AG04450 (cell line): ENCODE data around the gene DDR2. TPM values are rescaled to one million over a fixed set of nuclear protein-coding genes. Genes with fewer than 3 reads are reported as not detected.

Experiments
- CTCF ChIA-PET: fragments of 300-600, 350-600 bp; formaldehyde crosslinking; extraction: SDS; loops from one replicate; lab custom pipeline; 2022; ENCODE audit warnings: antibody characterized with exemption, inconsistent platforms; lab: Charles Lee
- POLR2A ChIA-PET: fragments of 350-600 bp; formaldehyde crosslinking; extraction: SDS; loops from one replicate; lab custom pipeline; 2021; ENCODE audit warnings: antibody characterized with exemption, inconsistent platforms; lab: Yijun Ruan, JAX
- DNase-seq: peaks from one replicate; pipeline ENCODE4 v3.0.0-alpha.2; 2011; ENCODE audit warnings: low read depth, low spot score
- H3K27ac ChIP-seq: one replicate; pipeline ENCODE4 v1.5.1; 2012; ENCODE audit warnings: low read depth, low read length, control low read depth
- H3K27me3 ChIP-seq: one replicate; pipeline ENCODE4 v1.6.0; 2012; ENCODE audit warnings: low read length; ENCODE audit not compliant: control insufficient read depth, insufficient read depth
- H3K4me3 ChIP-seq: 2 replicates; pipeline ENCODE4 v1.5.1; 2011; ENCODE audit warnings: mild to moderate bottlenecking, low read depth, low read length, control low read depth
- H3K9me3 ChIP-seq: 2 replicates; pipeline ENCODE4 v1.5.1; 2012; ENCODE audit warnings: low read length; ENCODE audit not compliant: control insufficient read depth, insufficient read depth
- CTCF ChIP-seq: IDR thresholded peaks from 2 replicates; pipeline ENCODE4 v1.5.1; 2011; ENCODE audit warnings: low read depth, low read length, control low read depth, inconsistent platforms
- polyA plus RNA-seq: library from polyadenylated mRNA; depleted of rRNA; stranded (reverse); fragments of >200 nt; gene quantifications from 2 replicates; pipeline ENCODE4 v1.2.3, GENCODE V29; 2011

The DDR2 gene
- polyA plus RNA-seq, 1 experiment = 194 TPM

DNA sequence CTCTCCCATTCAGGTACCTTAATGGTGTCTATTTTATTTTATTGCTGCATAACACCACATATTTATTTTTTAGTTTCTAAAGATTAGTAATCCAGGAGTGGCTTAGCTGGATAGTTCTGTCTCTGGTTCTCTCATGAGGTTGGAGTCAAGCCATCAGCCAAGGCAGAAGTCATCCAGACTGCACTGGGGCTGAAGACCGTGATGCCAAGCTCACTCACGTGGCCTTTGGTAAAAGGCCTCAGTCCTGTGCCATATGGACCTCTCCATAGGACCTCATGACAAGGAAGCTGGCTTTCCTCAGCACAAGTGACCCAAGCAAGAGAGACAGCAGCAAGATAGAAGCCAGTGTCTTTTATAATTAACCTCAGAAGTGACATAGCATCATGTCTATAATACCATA lies 23.0 kb upstream of the DDR2 start:
- Histone ChIP-seq H3K4me3 (no peak overlapping the region), H3K27me3 (no peaks in the 10 kb centered on the region), H3K27ac (no peak overlapping the region), H3K9me3 (no peaks in the 10 kb centered on the region)
- TF ChIP-seq CTCF = no peak
- CTCF ChIA-PET = no interaction called here
- DNase-seq = no peak
- POLR2A ChIA-PET = no interaction called here

- Histone ChIP-seq H3K4me3 (no peak overlapping the region), H3K27me3 (no peaks in the 10 kb centered on the region), H3K27ac (no peak overlapping the region), H3K9me3 (peaks cover 5% of the 10 kb centered on the region; the same call in 1 of the 2 replicates)
- ChIA-PET POLR2A (interaction anchor here (1.1 to 2.2 kb wide), 2 partner anchors 17 to 78 kb away, joined by 3 to 7 read pairs; no protein-coding TSS in a partner anchor), CTCF (interaction anchor here (0.5 to 3.4 kb wide), 58 partner anchors 11 to 805 kb away, joined by 3 to 83 read pairs (median 4); partner anchors contain the start of gene DDR2)
- DNase-seq = no peak
- TF ChIP-seq CTCF = no peak
Measured at GRCh38 chr1:162612606-162613400, 19.5 kb upstream of the DDR2 start.

- no peak for TF ChIP-seq CTCF
- Histone ChIP-seq H3K4me3 (no peak overlapping the region), H3K27me3 (no peaks in the 10 kb centered on the region), H3K9me3 (peaks cover 5% of the 10 kb centered on the region; the same call in 1 of the 2 replicates), H3K27ac (no peak overlapping the region)
- DNase-seq = no peak
- ChIA-PET CTCF (interaction anchor here (0.7 to 2.9 kb wide), 3 partner anchors 10 to 183 kb away, joined by 3 to 14 read pairs (median 3); no protein-coding TSS in a partner anchor), POLR2A (no interaction called here)
Measured at GRCh38 chr1:162616848-162617247, 15.4 kb upstream of the DDR2 start.

- no peak for TF ChIP-seq CTCF
- ChIA-PET CTCF (interaction anchor here (0.6 to 2.9 kb wide), 4 partner anchors 9 to 845 kb away, joined by 3 to 14 read pairs (median 3); no protein-coding TSS in a partner anchor), POLR2A (interaction anchor here (0.7 kb wide), 1 partner anchor 12 kb away, joined by 3 read pairs; no protein-coding TSS in a partner anchor)
- no peak overlapping the region for H3K4me3 ChIP-seq
- no peak overlapping the region for H3K27ac ChIP-seq
- H3K9me3 ChIP-seq = peaks cover 5% of the 10 kb centered on the region; the same call in 1 of the 2 replicates
- no peaks in the 10 kb centered on the region for H3K27me3 ChIP-seq
- no peak for DNase-seq
Measured at GRCh38 chr1:162617513-162617912, 14.8 kb upstream of the DDR2 start.

GRCh38 chr1:162619076-162619475 lies 13.2 kb upstream of the DDR2 start:
- TF ChIP-seq CTCF = no peak
- ChIA-PET CTCF (interaction anchor here (1.1 kb wide), 1 partner anchor 229 kb away, joined by 3 read pairs; no protein-coding TSS in a partner anchor), POLR2A (no interaction called here)
- Histone ChIP-seq H3K27ac (no peak overlapping the region), H3K4me3 (no peak overlapping the region), H3K27me3 (no peaks in the 10 kb centered on the region), H3K9me3 (peaks cover 5% of the 10 kb centered on the region; the same call in 1 of the 2 replicates)
- DNase-seq = no peak
